ENCODE data around the gene ANKFN1. TPM values are rescaled to one million over a fixed set of nuclear protein-coding genes. Genes with fewer than 3 reads are reported as not detected.

The ANKFN1 gene, protein sequence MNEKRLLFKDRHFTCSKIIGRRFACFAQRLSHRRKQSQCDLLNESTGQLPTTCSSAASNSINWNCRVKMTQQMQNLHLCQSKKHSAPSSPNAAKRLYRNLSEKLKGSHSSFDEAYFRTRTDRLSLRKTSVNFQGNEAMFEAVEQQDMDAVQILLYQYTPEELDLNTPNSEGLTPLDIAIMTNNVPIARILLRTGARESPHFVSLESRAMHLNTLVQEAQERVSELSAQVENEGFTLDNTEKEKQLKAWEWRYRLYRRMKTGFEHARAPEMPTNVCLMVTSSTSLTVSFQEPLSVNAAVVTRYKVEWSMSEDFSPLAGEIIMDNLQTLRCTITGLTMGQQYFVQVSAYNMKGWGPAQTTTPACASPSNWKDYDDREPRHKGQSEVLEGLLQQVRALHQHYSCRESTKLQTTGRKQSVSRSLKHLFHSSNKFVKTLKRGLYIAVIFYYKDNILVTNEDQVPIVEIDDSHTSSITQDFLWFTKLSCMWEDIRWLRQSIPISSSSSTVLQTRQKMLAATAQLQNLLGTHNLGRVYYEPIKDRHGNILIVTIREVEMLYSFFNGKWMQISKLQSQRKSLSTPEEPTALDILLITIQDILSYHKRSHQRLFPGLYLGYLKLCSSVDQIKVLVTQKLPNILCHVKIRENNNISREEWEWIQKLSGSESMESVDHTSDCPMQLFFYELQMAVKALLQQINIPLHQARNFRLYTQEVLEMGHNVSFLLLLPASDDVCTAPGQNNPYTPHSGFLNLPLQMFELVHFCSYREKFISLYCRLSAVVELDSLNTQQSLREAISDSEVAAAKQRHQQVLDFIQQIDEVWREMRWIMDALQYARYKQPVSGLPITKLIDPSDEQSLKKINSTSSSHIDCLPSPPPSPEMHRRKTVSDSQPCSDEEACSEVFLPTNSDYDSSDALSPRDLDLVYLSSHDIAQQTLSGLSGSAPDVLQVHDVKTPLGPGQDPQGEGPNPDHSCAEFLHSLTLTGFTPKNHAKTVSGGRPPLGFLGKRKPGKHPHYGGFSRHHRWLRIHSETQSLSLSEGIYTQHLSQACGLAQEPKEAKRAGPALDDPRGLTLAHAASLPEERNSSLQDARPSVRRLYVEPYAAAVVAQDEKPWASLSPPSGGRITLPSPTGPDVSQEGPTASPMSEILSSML
- under 1 TPM in 2 of 4 donors, not detected in 2; 0.06 to 0.28 TPM for total RNA-seq
- under 1 TPM in 2 of 3 donors, not detected in 1; 0.01 TPM for polyA plus RNA-seq
- long read RNA-seq, donor 1: 0 reads
- long read RNA-seq, donor 2, partial matches to known transcripts: 0 of 1 reads
- long read RNA-seq, donor 2, other reads (novel, unspliced or antisense): 1 of 1 reads

DNA sequence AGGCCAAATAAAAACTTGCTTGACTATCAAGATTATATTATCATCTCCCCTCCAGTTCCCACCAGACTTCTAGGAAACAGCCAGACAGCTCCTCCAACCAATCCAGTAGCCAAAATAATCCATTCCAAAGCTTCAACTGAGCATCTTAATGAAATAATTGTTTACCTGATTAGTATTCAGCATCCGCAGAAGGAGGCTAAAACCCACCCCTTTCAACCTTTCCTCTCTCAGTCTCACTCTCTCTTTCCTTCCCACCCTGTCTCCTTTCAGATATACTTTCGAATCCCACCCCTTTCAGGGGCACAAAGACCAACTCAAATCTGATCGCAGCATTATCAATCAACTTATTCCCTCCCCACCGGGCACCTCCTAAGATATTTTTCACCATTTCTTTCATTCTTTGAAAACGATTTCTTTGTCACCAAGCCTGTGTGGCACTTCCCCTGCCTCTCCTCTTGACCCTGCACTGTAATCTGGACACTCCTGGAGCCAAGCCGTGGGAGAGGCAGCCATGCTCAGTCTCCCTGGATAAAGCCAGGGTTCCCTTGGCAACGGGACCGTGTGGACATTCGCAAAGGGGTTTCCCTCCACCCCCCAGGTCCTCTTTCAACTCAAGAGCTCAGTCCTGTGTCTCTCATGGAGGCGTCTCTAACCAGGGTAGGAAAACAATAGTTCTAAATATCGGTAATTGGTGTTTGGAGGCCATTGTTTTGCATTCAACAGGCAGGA lies at the start of gene ANKFN1:
Gene ANKFN1 (plus strand): TSS at position 602 of the 729 bp plus-strand sequence. CDS start 59,193 bp downstream, outside the sequence.
- 77 to 80% (median 79%) methylated on average over 11 of the region's 11 CpGs for WGBS, 3 donors

GRCh38 chr17:56108811-56109284 lies 44.4 kb upstream of the ANKFN1 start:
- Histone ChIP-seq H3K27me3 (ENCODE audit: insufficient read depth in 3 of 3, low read length in 2 of 3) (no peaks in the 10 kb centered on the region), H3K9me3 (no peaks in the 10 kb centered on the region), H3K4me3 (no peak overlapping the region), H3K27ac (no peak overlapping the region), H3K4me1 (no peaks in the 10 kb centered on the region), H3K36me3 (ENCODE audit: insufficient read depth in 1 of 2, low read depth in 1 of 2) (no peaks in the 10 kb centered on the region)
- WGBS, 3 donors: 90 to 97% (median 90%) methylated on average over 2 of the region's 2 CpGs
- DNase-seq: no peak
- no peak for ATAC-seq
- intact Hi-C loops (cut with DNase I): no loop called here
- TF ChIP-seq CTCF (IDR thresholded peaks at IDR 0.05): no peak

More for the DNA sequence above, at the start of gene ANKFN1:
- intact Hi-C loops (cut with DNase I): no loop called here
- Histone ChIP-seq H3K9me3 (no peaks in the 10 kb centered on the region), H3K4me1 (no peaks in the 10 kb centered on the region), H3K27me3 (ENCODE audit: insufficient read depth in 3 of 3, low read length in 2 of 3) (no peaks in the 10 kb centered on the region), H3K36me3 (ENCODE audit: insufficient read depth in 1 of 2, low read depth in 1 of 2) (no peaks in the 10 kb centered on the region), H3K4me3 (no peak within 1 kb of the TSS), H3K27ac (no peak within 1 kb of the TSS)
- DNase-seq (no peak), ATAC-seq (no peak)
- TF ChIP-seq CTCF (IDR thresholded peaks at IDR 0.05): no peak

DNA sequence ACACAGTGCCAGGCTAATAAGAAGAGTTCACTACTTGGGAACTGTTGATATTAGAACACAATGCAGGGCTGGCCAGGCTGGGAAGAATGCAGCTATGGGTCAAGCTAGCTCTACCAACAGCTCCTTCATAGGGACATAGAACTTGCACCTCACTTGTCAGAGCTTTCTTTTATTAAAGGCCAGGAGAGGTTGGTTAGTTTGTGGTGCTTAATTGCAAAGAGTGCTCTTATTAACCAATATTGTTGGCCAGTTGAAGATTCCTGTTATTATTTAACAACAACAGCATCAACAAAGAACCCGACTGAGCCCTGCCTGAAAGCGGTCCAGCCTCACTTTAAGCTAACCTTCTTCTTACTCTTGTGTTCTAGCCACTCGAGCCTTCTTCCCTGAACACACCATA lies 43.4 kb upstream of the ANKFN1 start:
- H3K4me1 ChIP-seq: no peaks in the 10 kb centered on the region
- no peak for DNase-seq
- 91 to 95% (median 94%) methylated on average over 3 of the region's 3 CpGs for WGBS, 3 donors
- no peaks in the 10 kb centered on the region for H3K36me3 ChIP-seq (ENCODE audit: insufficient read depth in 1 of 2, low read depth in 1 of 2)
- H3K9me3 ChIP-seq: no peaks in the 10 kb centered on the region
- no peak overlapping the region for H3K27ac ChIP-seq
- no peaks in the 10 kb centered on the region for H3K27me3 ChIP-seq (ENCODE audit: insufficient read depth in 3 of 3, low read length in 2 of 3)
- no peak for TF ChIP-seq CTCF (IDR thresholded peaks at IDR 0.05)
- H3K4me3 ChIP-seq: no peak overlapping the region
- intact Hi-C loops (cut with DNase I): no loop called here
- ATAC-seq: no peak
